Endometrium (tissue), 2 donors: ENCODE measurements around the gene ALPP.
"Not testable (repeated sequence)": the region's sequence is repeated elsewhere in the genome, so short reads cannot be mapped to it uniquely, and the experiment has no call there.

Source experiments
- FAIRE-seq: peaks from 2 replicates; lab custom pipeline; 2012; peaks lifted over from hg19 to GRCh38; lab: Jason Lieb, UNC
- donor health status: control.
- donor health status: control.

Gene ALPP

GRCh38 chr2:232341061-232341738, 37.4 kb upstream of the ALPP start:
- no peak for FAIRE-seq

- FAIRE-seq, result no peak
Observed at GRCh38 chr2:232341739-232342126, 36.8 kb upstream of the ALPP start.

- no peak for FAIRE-seq
Observed at GRCh38 chr2:232342635-232343565, 35.7 kb upstream of the ALPP start.

GRCh38 chr2:232343821-232344220, 34.7 kb upstream of the ALPP start:
- FAIRE-seq, result no peak

DNA sequence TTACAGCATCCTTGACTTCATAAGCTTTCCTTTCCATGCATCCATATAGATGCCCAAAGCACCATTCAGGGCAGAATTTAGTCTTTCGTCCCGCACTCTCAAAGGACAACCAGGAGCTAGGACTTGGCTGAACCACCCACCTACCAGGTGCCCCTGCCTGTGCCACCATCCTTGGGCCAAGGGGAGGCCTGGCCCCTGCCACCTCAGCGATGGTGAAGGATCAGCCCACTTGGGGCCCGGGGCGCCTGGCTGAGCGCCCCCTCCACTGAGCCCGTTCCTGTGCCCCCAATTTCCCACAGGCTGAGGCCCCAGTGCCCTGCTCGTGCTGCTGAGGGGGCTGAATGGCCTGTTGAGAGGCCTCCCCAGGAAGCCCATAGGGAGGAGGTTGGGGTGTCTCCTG, 33.3 kb upstream of the ALPP start:
- FAIRE-seq, result no peak

DNA sequence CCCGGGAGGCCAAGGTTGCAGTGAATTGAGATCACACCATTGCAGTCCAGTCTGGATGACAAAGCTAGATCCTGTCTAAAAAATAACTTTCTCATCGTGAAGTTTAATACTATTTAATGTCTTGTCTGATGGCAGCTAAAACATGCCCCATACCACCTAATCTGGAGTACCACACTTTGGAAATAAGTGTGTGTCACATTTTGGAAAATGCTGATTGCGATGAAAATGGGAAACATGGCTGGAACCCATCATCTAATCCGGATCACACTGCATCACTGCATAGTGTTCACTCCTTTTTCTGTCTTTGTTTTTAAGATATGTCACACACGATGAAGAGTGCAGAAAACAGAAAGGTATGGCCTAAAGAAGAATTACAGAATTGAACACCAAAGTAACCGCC, 31.2 kb upstream of the ALPP start:
- FAIRE-seq, result no peak

DNA sequence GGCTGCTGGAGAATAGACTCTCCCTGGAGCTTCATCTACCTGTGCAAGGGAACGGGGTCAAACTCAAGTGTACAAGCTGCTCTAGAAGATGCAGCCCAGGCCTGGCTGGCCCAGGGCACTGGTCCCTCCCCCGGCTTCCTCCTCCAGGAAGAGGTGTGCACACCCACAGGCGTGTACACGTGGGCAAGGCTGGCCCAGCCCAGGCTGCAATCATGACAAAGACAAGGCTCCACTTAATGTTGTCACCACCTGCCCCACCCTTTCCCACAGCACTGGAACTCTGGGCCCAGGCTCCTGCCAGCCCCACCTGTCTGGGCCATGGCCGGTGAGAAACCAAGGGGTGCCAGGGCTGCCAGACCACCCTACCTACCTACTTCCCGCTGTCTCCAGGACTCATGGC, 29.6 kb upstream of the ALPP start:
- FAIRE-seq, result no peak

DNA sequence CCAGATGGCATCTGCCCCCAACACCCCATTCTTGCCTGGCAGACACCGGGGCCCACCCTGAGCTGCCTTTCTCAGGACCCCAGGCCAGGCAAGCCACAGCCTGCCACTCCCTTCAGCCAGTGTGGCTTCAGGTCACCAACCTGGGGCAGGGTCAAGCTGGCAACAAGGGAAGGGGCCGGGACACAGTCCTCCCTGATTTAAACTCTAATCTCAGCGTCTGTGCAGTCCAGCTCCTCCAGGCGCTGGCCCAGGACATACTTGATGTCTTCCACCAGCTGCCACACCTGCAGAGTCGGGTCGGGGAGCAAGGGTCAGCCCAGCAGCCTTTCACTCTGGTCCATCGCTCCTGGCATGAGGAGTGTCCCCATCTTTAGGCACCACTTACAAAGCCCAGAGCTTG, 29.0 kb upstream of the ALPP start:
- FAIRE-seq, result no peak

- no peak for FAIRE-seq
Observed at GRCh38 chr2:232349946-232350635, 28.5 kb upstream of the ALPP start.

GRCh38 chr2:232350804-232351685, 27.5 kb upstream of the ALPP start:
- FAIRE-seq, result no peak

DNA sequence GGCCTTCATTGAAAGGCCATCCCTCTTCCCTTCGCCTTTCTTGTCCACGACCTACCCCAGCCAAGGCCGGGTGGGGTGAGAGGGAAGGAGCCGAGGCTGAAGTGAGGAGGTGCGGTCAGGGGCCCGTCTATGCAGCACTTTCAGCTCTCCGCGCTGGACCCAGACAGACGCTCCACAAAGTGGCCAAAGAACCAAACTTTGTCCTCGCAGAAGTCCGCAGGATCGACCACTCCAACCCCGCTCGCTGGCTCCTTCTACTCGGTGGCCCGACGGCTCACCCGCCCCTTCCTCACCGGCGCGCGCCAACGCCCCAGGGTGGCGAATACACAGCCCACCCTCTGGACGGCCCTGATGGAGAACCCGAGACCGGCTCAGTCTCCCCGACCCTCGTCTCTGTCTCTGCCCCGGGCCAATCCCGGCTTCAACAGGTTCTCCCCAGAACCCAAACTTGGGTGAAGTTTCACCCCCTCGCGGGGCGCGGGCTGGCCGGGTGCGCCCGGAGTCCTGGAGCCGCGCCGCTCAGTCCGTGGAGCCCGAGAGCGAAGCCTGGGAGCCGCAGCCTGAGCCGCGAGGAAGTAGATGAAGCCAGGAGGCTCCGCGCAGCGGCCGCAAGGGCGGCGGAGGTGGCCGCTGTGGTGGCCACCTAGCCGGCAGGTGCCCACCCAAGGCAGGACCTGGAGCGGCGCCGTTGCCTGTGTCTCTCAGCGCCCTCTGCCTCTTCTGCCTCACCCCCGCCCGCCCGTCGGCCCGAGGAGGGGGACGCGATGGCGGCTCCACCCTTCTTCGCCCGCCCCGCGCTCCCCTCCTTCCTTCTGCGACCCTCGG, 26.7 kb upstream of the ALPP start:
- no peak for FAIRE-seq

- FAIRE-seq, result no peak
Observed at GRCh38 chr2:232352511-232353091, 25.9 kb upstream of the ALPP start.

- no peak for FAIRE-seq
Observed at GRCh38 chr2:232353096-232353495, 25.5 kb upstream of the ALPP start.

GRCh38 chr2:232353660-232354059, 24.9 kb upstream of the ALPP start:
- FAIRE-seq, result no peak

GRCh38 chr2:232354069-232354468, 24.5 kb upstream of the ALPP start:
- no peak for FAIRE-seq

DNA sequence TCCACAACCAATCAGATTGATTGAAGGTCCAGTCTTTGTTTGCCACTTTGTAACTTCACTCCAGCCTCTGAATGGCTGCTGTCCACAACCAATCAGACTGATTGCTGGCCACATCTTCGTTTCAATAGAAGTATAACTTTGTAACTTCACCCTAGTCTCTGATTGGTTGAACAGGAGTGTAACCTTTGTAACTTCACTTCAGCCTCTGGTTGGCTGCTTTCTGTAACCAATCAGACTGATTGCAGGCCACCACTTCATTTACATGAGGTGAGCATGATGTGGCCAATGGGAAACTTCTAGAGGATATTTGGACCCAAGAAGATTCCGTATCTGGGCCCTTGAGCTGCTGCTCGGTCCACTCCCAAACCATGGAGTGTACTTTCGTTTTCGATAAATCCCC, 16.9 kb upstream of the ALPP start:
- no peak for FAIRE-seq

DNA sequence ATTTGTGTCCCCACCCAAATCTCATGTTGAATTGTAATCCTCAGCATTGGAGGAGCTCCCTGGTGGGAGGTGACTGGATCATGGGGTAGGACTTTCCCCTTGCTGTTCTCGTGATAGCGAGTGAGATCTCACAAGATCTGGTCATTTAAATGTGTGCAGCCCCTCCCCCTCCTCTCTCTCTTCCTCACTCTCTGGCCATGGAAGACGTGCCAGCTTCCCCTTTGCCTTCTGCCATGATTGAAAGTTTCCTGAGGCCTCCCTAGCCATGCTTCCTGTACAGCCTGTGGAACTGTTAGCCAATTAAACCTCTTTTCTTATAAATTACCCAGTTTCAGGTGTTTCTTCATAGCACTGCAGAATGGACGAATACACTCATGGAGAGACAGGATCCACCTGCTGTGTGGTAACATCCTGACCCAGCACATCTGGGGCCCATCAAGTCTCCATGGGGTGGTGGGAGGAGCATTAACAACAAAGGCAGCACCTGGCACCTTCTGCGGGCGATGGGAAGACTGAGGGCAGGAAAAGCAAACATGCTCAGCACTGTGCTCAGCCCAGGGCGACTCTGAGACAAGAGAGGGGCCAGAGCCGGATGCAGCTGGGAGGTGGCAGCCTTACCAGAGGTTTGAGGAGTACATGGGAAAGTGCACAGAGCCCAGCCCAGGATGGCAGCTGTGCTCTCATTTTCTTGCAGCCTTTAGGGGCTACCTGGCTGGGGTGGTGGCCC, 16.2 kb upstream of the ALPP start:
- FAIRE-seq, result no peak

GRCh38 chr2:232363064-232363783, 15.3 kb upstream of the ALPP start:
- FAIRE-seq, result not testable (repeated sequence)
